Activated CD8-positive, alpha-beta T cell treated with anti-CD3 and anti-CD28 coated beads for 36 hours (primary cell): ENCODE measurements around the gene GPSM1. TPM values are rescaled to one million over a fixed set of nuclear protein-coding genes. Genes with fewer than 3 reads are reported as not detected.
A peak's percentile ranks its signal among the peaks of the same experiment; 100 is the strongest.

Source experiments
- ATAC-seq: fragments of 200-7000 bp; cut with Tn5 transposase; one replicate; pipeline ENCODE4 v1.10.0; 2021; ENCODE audit warnings: mild to moderate bottlenecking, moderate library complexity
- CTCF ChIA-PET: fragments of 350-600 bp; sonication (Branson Sonifier 250); formaldehyde crosslinking; loops from one replicate; lab custom pipeline; 2021; ENCODE audit warnings: antibody characterized with exemption; lab: Charles Lee
- POLR2A ChIA-PET: fragments of 350-600 bp; sonication (Branson Sonifier 250); formaldehyde crosslinking; loops from one replicate; lab custom pipeline; 2021; ENCODE audit warnings: antibody characterized with exemption; lab: Charles Lee
- DNase-seq: peaks from one replicate; pipeline ENCODE4 v3.0.0-alpha.2; 2020
- H3K27ac Mint-ChIP-seq: one replicate; pipeline ENCODE4 v1.8.0; 2021; ENCODE audit warnings: mild to moderate bottlenecking, mixed read lengths
- H3K27me3 Mint-ChIP-seq: one replicate; pipeline ENCODE4 v1.8.0; 2021; ENCODE audit warnings: mixed read lengths
- H3K36me3 Mint-ChIP-seq: one replicate; pipeline ENCODE4 v1.8.0; 2021; ENCODE audit warnings: low read depth, mixed read lengths
- H3K4me1 Mint-ChIP-seq: one replicate; pipeline ENCODE4 v1.8.0; 2021; ENCODE audit warnings: low read depth, mixed read lengths
- H3K4me3 Mint-ChIP-seq: one replicate; pipeline ENCODE4 v1.8.0; 2021; ENCODE audit warnings: mild to moderate bottlenecking, moderate library complexity, mixed read lengths
- H3K9me3 Mint-ChIP-seq: one replicate; pipeline ENCODE4 v1.8.0; 2021; ENCODE audit warnings: mixed read lengths
- CTCF ChIP-seq: fragments of 200-600 bp; IDR thresholded peaks from one replicate; pipeline ENCODE4 v1.8.0; 2022; ENCODE audit warnings: antibody characterized with exemption, mild to moderate bottlenecking
- intact Hi-C: fragments of 100-400 bp; cut with micrococcal nuclease; formaldehyde crosslinking; loops from one replicate; pipeline ENCODE4 v1.10.0; 2022
- total RNA-seq, 2 experiments: library from RNA; stranded (reverse); gene quantifications; one replicate each; pipeline ENCODE4 v1.2.3, GENCODE V29; 2021

The GPSM1 gene
- total RNA-seq, 2 experiments from 2014 or later, result 8.8 to 10.0 TPM

GRCh38 chr9:136373300-136374182 lies 46.2 kb downstream of the GPSM1 start, which contains the start of gene CARD9:
Gene CARD9, minus strand, starts transcription at chr9:136373669. Its CDS starts 1,591 bp downstream, at chr9:136372078.
- ATAC-seq (peak; percentile 66), DNase-seq (peak; percentile 40)
- H3K4me1 Mint-ChIP-seq, result peaks cover 8% of the 10 kb centered on the region
- H3K4me3 Mint-ChIP-seq, result peak within 1 kb of the TSS; percentile 72
- CTCF ChIA-PET, result no interaction called here
- POLR2A ChIA-PET, result interaction anchor here (1.2 to 3.2 kb wide), 4 partner anchors 10 to 98 kb away, joined by 3 to 14 read pairs (median 8); partner anchors contain the start of gene DNLZ
- no peak for TF ChIP-seq CTCF
- no peaks in the 10 kb centered on the region for H3K9me3 Mint-ChIP-seq
- H3K36me3 Mint-ChIP-seq, result peaks cover 5% of the 10 kb centered on the region
- no peak within 1 kb of the TSS for H3K27ac Mint-ChIP-seq
- H3K27me3 Mint-ChIP-seq, result no peaks in the 10 kb centered on the region
- intact Hi-C loops, result no loop called here

- ChIA-PET CTCF (no interaction called here), POLR2A (interaction anchor here (1.0 to 3.2 kb wide), 7 partner anchors 8 to 97 kb away, joined by 3 to 14 read pairs (median 6); partner anchors contain the start of gene DNLZ)
- peaks cover 8% of the 10 kb centered on the region for H3K4me1 Mint-ChIP-seq
- H3K36me3 Mint-ChIP-seq, result peaks cover 6% of the 10 kb centered on the region
- TF ChIP-seq CTCF, result no peak
- H3K4me3 Mint-ChIP-seq, result peak overlapping the region; percentile 19
- H3K27ac Mint-ChIP-seq, result no peak overlapping the region
- ATAC-seq, result no peak
- intact Hi-C loops, result no loop called here
- no peaks in the 10 kb centered on the region for H3K27me3 Mint-ChIP-seq
- no peak for DNase-seq
- H3K9me3 Mint-ChIP-seq, result no peaks in the 10 kb centered on the region
Observed at GRCh38 chr9:136374183-136374575, 46.8 kb downstream of the GPSM1 start.

- Mint-ChIP-seq H3K4me3 (no peak overlapping the region), H3K27me3 (no peaks in the 10 kb centered on the region), H3K36me3 (peaks cover 6% of the 10 kb centered on the region), H3K9me3 (no peaks in the 10 kb centered on the region), H3K27ac (no peak overlapping the region), H3K4me1 (peaks cover 8% of the 10 kb centered on the region)
- intact Hi-C loops, result no loop called here
- ATAC-seq (no peak), DNase-seq (no peak)
- POLR2A ChIA-PET, result interaction anchor here (1.0 to 2.3 kb wide), 5 partner anchors 9 to 19 kb away, joined by 3 to 10 read pairs (median 6); no protein-coding TSS in a partner anchor
- TF ChIP-seq CTCF, result no peak
- CTCF ChIA-PET, result interaction anchor here (1.0 kb wide), 1 partner anchor 12 kb away, joined by 3 read pairs; the partner anchor contains the start of gene DNLZ
Observed at GRCh38 chr9:136375096-136375495, 47.8 kb downstream of the GPSM1 start.

GRCh38 chr9:136376457-136376856 lies 49.1 kb downstream of the GPSM1 start:
- POLR2A ChIA-PET, result interaction anchor here (1.0 to 2.1 kb wide), 3 partner anchors 10 to 63 kb away, joined by 3 to 10 read pairs (median 6); partner anchors contain the start of genes DNLZ and INPP5E
- DNase-seq (no peak), ATAC-seq (no peak)
- H3K4me1 Mint-ChIP-seq, result peaks cover 8% of the 10 kb centered on the region
- no peak for TF ChIP-seq CTCF
- H3K9me3 Mint-ChIP-seq, result no peaks in the 10 kb centered on the region
- H3K36me3 Mint-ChIP-seq, result peaks cover 6% of the 10 kb centered on the region
- intact Hi-C loops, result no loop called here
- CTCF ChIA-PET, result interaction anchor here (1.4 kb wide), 1 partner anchor 13 kb away, joined by 4 read pairs; the partner anchor contains the start of gene DNLZ
- H3K4me3 Mint-ChIP-seq, result no peak overlapping the region
- H3K27me3 Mint-ChIP-seq, result no peaks in the 10 kb centered on the region
- no peak overlapping the region for H3K27ac Mint-ChIP-seq
